HL-60 (cell line): Measurements from ENCODE around the gene HID1.

Experiments
- DNase-seq, 2 experiments: peaks; one replicate each; pipeline ENCODE4 v3.0.0-alpha.2; 2010 to 2020; ENCODE audit warnings: low read depth in 1 of 2, low spot score in 1 of 2
- H3K27ac ChIP-seq: fragments of 250-450 bp; sonication (Bioruptor Pico); replicated peaks from 2 replicates; pipeline ENCODE4 v1.5.1; 2020; ENCODE audit warnings: mild to moderate bottlenecking, moderate library complexity
- H3K27me3 ChIP-seq: fragments of 250-450 bp; sonication (Bioruptor Pico); 2 replicates; pipeline ENCODE4 v1.5.1; 2021; ENCODE audit warnings: mild to moderate bottlenecking, moderate library complexity; ENCODE audit not compliant: insufficient read depth, poor library complexity, severe bottlenecking
- H3K4me3 ChIP-seq: replicated peaks from 2 replicates; pipeline ENCODE4 v1.5.1; 2011; ENCODE audit warnings: mild to moderate bottlenecking, control low read depth, low read length; ENCODE audit not compliant: insufficient read depth
- CTCF ChIP-seq: IDR thresholded peaks from one replicate; pipeline ENCODE4 v1.5.1; 2011; ENCODE audit warnings: low read length, control low read depth, inconsistent platforms; ENCODE audit not compliant: insufficient read depth
- GABPA ChIP-seq: IDR thresholded peaks from 2 replicates; pipeline ENCODE4 v1.6.1; 2012; ENCODE audit warnings: low read depth
- POLR2AphosphoS5 ChIP-seq: IDR thresholded peaks from 2 replicates; pipeline ENCODE4 v1.6.1; 2012; ENCODE audit warnings: low read depth
- SPI1 ChIP-seq: IDR thresholded peaks from 2 replicates; pipeline ENCODE4 v1.6.1; 2012; ENCODE audit warnings: low read depth, mild to moderate bottlenecking, borderline replicate concordance
- TF ChIP-seq, protein P1 (sequence below): IDR thresholded peaks from 2 replicates; pipeline ENCODE4 v1.6.1; 2012; ENCODE audit warnings: low read depth; ENCODE audit not compliant: insufficient replicate concordance

The HID1 gene

DNA sequence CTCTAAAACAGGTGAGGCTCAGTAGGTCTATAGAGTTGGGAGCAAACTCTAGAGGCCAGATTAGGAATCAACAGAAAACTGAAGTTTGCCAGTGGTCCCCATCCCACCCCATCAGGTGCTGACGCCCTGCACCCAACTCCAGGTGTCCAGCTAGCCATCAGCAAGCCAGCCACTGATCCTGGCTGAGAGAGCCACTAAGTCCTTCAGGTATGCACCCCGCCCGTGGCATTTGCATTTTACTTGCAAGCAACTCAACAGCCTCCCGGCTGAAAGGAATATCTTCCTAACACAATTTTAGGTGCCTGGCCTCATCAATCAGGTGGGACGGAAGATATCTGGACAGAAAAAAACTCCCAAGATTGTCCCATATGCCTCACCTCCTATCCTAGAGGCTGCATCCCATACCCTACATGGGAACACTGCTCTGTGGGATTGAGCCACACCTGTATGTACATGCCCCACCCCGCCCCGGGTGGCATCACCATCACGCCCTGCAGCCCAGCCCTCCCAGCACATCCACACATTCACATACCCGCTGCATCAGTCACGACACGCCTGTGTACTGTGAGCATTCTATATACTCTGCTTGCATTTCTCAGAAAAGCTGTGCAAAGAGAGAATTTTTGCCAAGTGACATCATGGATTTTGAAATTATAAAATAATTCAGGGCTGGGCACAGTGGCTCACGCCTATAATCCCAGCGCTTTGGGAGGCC, 28.6 kb downstream of the HID1 start:
- H3K4me3 ChIP-seq: no peak overlapping the region
- TF ChIP-seq GABPA (no peak), CTCF (no peak), SPI1 (no peak), POLR2AphosphoS5 (no peak)
- TF ChIP-seq, protein P1, sequence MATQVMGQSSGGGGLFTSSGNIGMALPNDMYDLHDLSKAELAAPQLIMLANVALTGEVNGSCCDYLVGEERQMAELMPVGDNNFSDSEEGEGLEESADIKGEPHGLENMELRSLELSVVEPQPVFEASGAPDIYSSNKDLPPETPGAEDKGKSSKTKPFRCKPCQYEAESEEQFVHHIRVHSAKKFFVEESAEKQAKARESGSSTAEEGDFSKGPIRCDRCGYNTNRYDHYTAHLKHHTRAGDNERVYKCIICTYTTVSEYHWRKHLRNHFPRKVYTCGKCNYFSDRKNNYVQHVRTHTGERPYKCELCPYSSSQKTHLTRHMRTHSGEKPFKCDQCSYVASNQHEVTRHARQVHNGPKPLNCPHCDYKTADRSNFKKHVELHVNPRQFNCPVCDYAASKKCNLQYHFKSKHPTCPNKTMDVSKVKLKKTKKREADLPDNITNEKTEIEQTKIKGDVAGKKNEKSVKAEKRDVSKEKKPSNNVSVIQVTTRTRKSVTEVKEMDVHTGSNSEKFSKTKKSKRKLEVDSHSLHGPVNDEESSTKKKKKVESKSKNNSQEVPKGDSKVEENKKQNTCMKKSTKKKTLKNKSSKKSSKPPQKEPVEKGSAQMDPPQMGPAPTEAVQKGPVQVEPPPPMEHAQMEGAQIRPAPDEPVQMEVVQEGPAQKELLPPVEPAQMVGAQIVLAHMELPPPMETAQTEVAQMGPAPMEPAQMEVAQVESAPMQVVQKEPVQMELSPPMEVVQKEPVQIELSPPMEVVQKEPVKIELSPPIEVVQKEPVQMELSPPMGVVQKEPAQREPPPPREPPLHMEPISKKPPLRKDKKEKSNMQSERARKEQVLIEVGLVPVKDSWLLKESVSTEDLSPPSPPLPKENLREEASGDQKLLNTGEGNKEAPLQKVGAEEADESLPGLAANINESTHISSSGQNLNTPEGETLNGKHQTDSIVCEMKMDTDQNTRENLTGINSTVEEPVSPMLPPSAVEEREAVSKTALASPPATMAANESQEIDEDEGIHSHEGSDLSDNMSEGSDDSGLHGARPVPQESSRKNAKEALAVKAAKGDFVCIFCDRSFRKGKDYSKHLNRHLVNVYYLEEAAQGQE: no peak
- no peak for DNase-seq
- H3K27me3 ChIP-seq: peaks cover 2% of the 10 kb centered on the region
- no peak overlapping the region for H3K27ac ChIP-seq

GRCh38 chr17:74941128-74941725, 31.3 kb downstream of the HID1 start:
- no peak for TF ChIP-seq POLR2AphosphoS5
- TF ChIP-seq SPI1: no peak
- no peak for TF ChIP-seq CTCF
- no peak for TF ChIP-seq GABPA
- Histone ChIP-seq H3K27ac (no peak overlapping the region), H3K4me3 (no peak overlapping the region), H3K27me3 (peaks cover 19% of the 10 kb centered on the region)
- DNase-seq: no peak

DNA sequence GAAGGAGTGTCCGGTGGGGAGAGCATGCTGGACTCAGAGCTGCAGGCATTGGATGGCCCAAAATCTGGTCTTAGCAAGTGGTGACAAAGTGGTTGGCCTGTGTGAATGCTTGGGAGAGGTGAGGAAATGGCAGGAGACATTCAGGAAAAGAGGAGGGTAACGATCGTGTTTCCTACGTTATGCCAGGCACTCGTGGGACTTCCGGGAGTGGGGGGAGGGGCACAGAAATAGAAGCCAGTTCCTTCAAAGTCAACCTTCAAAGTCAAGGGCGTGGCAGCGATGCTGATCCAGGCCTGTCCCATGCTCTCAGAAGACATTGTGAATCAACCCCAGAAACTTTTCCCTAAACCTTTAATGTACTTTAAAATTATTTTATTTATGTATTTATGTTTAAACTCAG, 33.0 kb downstream of the HID1 start:
- H3K27me3 ChIP-seq: peaks cover 32% of the 10 kb centered on the region
- TF ChIP-seq GABPA (no peak), SPI1 (no peak), POLR2AphosphoS5 (no peak), CTCF (no peak)
- TF ChIP-seq, protein P1: no peak
- H3K4me3 ChIP-seq: no peak overlapping the region
- DNase-seq: no peak
- H3K27ac ChIP-seq: no peak overlapping the region
